GM21717 (cell line): Measurements from ENCODE around the gene ECM2.

Experiments used
- ATAC-seq: cut with Tn5 transposase; IDR thresholded peaks from one replicate; pipeline ENCODE4 v1.9.1; 2021; ENCODE audit warnings: mild to moderate bottlenecking, moderate library complexity; ENCODE audit not compliant: unreplicated experiment

ECM2 gene

DNA sequence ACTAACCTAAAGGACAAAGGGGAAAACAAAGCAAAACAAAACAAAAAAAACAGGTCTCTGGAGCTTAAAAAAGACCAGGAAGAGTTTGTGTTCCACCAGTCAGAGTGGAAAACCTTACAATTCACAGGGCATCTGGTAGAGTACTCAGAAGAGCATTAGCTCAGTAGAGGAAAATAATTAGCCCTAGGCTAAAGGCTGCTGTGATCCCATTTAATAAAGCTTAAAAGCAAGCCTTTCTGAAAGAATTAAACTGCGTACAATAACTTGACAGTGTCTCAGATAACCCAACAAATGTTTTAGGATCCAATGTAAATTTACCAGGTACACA is 7.3 kb downstream of the ECM2 start:
- ATAC-seq = no peak

DNA sequence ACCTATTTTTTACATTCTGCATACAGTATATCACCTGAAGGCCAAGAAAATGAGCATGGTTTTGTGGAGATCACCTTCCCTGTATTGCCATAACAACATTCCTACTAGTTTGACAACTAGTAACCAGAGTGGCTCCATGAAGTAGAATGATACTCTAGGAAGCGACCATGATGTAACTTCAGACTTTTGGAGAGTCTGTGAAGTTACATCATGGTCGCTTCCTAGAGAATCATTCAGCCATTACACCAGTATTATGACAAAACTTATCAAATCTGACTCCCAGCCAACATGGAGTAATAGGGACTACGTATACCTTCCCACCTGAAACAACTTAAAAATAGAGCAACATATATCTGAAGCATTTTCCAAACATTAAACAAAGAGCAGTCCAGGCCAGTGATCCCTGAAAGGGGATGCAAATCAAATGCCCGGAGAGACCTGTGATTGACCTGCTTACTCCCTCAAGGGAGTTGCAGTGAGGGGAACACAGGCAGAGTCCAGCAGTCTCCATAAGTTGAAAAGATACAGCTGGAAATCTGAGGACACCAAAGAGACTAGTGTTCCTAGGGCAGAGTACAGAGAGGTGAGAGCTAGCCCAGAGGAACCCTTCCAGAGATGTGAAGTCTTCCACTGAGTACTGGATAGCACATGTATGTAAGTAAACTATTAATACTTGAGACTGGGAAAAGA is 7.8 kb downstream of the ECM2 start:
- no peak for ATAC-seq

DNA sequence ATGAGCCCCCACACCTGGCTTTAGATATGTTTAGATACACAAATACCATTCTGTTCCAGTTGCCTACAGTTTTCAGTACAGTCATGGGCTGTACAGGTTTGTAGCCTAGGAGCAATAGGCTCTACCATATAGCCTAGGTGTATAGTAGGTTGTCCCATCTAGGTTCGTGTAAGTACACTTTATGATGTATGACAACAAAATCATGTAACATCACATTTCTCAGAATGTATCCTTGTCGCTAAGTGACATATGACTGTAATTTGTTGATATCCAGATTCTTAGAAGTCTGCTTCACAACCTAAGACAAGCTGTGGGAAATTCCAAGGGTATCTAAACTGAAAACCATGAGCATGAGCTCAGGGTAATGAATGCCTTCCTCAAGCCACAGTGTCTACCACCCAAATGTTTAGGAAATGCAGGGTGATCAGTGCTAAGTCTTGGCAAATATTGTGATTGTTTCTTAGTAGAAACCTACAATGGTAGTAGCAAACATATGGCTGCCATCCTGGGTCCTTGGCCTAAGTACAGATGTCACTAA is 8.4 kb downstream of the ECM2 start:
- no peak for ATAC-seq

DNA sequence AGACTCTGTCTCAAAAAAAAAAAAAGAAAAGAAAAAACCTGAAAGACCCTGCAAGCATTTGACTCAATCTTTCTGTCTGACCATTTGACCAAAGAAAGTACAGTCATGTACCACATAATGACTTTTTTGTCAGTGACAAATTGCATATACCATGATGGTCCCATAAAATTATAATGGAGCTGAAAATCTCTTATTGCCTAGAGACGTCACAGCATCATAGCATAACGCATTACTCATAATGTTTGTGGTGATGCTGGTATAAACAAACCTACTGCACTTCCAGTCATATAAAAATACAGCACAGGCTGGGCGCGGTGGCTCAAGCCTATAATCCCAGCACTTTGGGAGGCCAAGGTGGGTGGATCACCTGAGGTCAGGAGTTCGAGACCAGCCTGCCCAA is 10.5 kb downstream of the ECM2 start:
- ATAC-seq = no peak

DNA sequence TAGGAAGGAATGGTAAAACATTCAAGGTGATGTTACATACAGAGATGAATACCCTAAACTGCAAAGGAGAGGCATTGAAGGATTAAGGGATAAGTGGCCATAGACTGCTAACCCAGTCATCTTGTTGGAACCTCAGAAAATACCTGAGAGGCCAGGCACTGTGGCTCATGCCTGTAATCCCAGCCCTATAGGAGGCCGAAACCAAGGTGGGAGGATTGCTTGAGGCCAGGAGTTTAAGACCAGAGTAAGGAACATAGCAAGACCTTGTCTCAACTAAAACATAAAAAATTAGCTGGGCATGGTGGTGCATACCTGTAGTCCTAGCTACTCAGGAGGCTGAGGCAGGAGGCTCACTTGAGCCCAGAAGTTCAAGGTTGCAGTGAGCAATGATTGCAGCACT is 10.9 kb downstream of the ECM2 start:
- ATAC-seq = no peak

DNA sequence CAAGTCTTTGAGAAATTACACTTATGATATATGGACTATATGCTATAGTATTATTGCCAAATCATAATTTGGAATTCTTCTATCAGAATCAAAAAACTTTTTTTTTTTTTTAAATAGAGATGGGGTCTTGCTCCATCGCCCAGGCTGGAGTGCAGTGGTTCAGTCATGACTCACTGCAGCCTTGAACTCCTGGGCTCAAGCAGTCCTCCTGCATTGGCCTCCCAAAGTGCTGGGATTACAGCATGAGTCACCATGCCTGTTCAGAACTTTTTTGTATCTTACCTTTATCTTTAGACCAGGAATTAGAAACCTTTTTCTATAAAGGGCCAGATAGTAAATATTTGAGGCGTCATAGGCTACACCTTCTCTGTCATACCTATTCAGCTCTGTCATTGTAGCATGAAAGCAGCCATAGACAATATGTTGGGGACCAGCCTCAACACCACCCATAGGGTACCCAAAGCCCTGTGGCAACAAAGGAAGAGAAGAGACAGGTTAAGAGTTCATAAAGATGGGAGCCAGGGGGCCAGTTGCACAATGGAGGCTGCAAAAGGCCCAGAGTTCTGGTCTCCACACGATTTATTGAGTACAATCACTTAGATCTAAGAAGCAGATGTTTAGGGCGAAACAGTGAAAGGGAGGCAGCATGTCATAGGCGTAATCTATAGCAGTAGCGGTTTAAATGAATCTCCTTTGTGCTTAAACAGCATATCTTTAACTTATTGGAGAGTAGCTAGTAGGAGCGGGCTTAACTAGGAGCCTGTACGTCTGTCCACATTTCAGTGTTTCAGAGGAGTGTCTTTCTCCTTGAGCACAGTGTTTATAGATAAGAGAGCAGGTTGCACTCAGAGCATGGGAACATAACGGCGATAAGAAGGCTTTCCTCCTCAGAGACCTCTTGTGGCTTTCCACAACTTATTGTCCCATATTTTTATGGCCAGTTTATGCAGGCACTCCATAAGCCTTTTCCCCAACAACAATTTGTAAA is 12.5 kb downstream of the ECM2 start:
- no peak for ATAC-seq

DNA sequence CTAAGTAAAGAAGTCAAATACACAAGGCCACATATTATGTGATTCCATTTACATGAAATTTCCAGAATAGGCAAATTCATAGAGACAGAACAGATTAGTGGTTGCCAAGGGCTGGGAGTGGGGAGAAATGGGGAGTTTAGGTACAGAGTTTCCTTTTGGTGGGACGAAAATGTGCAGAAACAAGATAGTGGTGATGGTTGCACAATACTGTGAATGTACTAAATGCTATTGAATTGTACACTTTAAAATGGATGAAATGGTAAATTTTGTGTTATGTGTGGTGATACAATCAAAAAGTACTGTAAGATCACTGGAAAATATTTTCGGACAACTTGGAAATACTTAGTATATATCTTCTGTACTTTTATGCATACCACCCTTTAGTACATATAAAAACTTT is 15.0 kb downstream of the ECM2 start:
- no peak for ATAC-seq

DNA sequence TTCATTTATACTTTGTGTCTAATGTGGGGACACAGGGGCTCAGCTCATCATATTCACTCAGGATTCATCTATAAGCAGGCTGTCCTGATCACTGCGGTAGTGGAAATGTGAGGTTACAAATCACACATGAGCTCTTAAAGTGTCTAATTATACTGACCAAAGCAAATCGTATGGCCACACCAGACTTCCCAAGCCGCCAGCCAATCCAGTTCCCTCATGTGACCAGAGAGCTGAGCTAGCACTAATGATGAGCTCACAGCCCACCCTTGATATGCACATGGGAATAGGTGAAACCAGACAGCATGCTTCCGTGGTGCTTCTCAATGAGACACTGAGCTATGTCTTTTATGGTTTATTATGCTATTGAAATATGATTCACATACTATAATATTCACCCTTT is 17.6 kb downstream of the ECM2 start:
- ATAC-seq = no peak

DNA sequence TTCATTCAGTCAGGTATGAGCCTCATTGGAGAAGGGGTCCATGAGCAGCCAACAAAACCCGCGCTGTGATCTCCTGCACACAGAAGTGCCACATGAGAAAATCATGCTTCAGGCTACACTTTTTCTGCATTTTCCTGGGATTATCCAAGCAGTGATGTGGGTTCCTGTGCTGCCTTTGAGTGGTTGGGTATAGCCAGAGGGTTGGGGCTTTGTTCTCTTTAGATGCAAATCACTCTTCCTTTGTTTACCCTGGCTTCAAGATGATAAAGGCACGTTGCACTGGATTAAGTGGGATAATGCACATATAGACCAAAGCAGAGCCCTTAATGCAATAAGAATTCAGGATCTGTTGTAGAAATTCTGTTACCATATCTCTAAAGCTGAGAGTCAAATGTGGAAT is 18.7 kb downstream of the ECM2 start:
- no peak for ATAC-seq

DNA sequence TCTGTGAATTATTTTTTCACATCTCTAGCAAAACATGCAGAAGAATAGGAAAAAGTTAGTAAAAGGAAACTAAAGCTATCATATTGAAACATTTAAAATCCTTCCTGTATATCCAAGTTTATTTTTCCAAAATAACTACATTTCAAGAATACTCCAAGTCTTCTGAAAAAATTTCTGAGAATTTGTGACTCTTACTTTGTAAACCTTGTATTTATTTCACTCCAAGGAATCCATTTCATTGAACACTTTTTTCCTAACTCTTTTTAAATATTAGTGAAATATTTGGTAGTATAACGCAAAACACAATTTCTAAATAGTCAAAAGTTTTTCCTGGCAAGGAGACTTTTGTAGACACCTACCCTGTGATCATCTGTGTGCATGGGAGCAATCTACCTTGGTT is 19.3 kb downstream of the ECM2 start:
- ATAC-seq = no peak

DNA sequence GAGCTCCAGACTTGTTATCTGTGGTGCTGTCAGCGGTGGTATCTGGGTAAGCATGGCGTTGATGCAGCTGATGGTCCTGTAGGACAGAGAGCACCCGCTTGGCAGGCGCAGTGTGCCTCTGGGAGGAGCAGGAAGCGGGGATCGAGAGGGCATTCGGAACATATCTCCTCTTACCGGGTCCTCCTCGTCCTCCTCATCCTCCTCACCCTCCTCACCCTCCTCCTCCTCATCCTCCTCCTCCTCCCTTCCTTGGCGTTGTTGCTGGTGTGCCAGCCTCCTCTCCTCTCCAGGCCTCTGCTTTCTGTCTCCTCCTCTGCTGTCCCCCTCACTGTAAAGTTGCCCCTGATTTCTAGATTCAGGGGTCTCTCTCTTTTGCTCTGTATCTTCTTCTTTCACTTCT is 21.2 kb downstream of the ECM2 start:
- no peak for ATAC-seq

DNA sequence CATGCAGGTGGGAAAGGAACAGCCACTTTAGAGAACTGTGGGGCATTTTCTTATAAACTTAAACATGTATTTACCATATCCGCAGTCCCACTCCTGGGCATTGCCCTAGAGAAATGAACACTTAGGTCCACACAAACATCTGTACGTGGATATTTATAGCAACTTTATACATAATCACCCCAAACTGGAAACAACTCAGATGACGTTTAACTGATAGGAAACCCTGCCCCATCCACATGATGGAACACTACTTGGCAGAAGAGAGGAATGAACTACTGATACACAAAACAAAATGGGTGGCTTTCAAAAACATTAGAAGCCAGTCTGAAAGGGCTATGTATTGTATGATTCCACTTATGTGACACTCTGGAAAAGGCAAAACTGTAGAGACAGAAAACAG is 22.4 kb downstream of the ECM2 start:
- ATAC-seq = no peak

DNA sequence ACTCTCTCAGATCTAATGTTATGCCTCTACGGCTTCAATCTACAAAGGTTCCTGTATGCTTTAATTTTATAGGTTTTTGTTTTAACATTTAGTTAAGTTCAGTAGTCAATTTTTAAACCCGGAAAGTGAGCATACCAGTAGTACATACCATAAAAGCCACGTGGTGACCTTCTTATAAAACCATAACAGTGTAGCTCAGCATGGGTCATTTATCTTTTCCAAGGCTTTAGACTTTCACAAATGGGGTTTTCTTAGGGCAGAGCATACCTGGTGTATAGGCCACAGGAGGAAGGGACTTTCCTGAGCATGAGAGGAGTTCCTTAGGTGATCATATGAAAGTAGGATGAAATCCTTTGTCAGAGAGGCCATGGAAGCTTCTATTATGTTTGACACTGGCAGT is 23.2 kb downstream of the ECM2 start:
- ATAC-seq = no peak

DNA sequence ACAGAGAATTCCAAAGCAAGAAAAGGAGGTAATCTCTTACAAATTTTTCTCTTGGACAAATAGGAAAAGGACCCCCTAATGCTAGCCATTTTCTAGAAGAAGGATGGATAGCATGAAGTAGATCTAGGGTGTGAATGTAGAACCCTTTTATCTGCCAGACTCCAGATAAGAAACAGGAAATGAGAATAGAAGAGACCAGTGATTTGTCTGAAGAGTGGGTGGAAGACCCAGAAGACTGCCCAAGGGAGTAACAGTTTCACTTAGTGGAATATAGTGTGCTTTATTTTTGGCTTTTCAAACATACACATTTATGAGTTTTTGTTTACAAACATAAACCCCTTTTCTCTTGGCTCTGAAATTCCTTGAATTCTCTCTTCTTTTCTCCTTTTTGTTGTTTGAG is 25.0 kb downstream of the ECM2 start:
- ATAC-seq = no peak

DNA sequence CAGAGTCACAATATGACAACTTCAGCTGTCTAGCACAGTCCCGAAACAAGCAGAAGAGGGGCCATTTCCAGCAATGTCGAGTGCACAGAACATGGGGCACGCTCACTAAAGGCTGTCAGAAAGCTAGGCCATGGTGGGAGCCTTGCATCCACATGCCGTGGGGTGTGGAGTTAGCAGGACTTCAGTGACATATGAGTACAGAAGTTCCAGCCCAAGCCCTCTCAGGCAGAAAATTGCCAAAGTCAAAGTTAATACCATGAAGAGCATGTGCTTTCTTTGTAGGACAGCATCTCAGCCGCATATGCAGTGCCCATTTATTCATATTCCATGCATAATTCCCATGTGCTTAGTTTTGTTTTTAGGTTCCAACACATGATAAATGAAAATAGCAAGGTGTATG is 26.7 kb downstream of the ECM2 start:
- ATAC-seq = no peak

DNA sequence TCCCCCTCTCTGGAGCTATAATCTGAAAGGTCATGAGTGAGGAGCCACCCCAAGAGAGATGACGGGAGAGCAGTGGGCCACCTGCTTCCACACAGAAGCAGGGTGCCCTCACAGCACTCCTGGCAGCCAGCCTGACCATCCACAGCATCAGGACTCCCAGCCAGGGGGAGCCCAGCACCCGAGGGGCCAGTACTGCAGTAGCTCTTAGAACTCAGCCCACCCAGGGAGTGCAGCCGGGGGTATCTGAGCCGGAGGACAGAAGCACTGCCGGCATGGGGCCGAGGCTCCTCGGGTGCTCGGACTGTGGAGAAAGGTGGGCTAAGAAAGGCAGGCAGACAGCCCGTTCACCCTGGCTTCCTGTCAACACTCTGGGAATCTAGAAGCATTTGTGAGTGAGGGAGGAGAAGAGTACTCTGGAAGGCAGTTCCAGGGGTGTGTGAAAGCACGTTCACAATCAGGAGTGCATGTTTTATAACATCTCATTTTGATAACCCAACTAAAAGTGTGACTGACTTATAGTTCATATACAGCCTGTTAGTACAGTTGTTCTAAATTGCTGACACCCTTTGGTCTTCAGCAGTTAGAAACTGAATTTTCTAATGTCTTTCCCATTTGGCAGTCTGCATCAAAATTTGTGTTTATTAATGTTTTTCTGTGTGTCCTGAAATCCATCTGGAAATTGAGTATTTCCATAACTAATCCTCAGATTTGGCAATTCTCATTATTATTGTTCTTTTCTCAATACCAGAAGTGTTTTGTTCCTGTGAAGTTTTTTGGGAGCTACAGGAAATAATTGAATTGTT is 27.6 kb downstream of the ECM2 start:
- no peak for ATAC-seq

DNA sequence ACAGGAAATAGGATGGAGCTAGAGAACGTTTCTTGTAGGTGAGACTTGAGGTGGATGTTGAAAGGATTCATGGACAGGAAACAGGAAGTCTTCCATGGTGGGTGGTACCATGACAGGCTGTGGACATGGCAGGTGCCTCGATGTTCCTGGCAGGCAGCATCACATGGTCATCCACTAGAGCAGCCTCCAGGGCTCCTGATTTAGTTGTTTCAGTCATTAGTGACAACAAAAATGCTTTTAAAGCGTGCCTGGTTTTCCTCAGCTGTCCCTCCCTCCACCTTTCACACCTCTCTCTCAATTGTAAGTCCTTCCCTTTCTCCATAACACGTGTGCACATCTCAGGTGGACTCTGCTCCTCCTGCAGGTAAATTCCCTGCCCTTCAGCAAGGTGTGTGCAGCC is 28.3 kb downstream of the ECM2 start:
- no peak for ATAC-seq

DNA sequence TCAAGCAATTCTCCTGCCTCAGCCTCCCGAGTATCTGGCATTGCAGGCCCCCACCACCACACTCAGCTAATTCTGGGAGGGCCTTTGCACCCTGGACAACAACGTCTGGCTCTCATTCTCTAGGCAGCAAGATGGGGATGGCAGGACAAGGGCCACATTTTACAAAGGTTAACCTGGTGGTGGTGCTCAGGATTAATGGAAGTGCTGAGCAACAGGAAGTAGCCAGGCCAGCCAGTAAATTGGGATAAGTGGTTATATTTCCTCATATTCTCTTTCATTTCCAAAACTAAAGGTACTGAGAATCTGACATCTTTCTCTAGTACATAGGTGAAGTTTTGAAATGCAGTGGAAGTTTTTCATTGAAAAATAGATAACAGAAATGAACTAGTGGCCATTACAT is 28.8 kb downstream of the ECM2 start:
- no peak for ATAC-seq

DNA sequence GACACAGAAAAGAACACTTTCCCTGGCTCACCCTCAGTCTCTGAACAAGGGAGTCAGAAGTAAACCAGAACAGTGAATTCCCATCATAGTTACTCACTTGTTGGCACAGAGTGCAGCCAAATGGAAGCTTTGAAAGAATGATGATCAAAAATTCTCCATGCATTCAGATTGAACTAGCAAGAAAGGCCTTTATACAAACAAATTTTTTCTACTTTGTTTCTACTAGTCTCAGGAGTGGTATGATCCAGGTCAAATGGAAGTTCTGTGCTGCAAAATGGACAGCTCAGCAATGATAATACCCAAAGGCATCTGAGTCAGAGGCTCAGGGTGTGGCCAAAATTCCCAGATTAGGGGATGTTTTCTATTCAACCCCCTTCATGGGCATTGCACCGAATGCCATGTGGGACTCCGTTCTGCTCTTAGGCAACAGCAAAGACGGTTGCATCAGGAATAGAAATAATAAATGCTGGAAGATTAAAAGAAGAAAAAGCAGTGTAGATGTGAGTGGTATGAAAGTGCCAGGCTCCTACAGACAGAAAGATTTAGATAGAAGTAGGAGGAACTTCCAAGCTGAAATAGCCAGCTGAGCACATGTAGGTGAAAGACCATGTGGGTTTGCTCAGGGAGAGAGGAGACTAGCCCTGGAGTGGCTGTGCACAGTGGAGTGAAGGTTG is 29.5 kb downstream of the ECM2 start:
- ATAC-seq = no peak

DNA sequence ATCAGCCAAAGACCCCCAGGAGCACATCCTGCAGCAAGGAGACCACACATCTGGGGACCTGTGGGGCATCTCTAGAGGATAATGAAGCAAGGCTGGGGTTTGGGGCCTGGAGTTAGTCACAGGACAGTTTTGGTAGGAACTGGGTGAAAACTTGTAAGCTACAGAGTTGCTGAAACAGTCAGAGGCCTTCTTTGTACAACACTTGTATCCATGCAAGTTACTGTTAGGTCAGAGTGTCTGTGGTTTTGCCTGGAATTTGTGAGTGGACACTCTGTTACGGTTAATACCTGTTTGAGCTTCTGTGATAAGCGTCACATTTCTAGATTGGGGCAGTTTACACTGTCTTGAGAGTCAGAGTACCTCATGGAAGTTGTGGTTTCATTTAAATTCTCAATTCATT is 30.9 kb downstream of the ECM2 start:
- ATAC-seq = no peak

DNA sequence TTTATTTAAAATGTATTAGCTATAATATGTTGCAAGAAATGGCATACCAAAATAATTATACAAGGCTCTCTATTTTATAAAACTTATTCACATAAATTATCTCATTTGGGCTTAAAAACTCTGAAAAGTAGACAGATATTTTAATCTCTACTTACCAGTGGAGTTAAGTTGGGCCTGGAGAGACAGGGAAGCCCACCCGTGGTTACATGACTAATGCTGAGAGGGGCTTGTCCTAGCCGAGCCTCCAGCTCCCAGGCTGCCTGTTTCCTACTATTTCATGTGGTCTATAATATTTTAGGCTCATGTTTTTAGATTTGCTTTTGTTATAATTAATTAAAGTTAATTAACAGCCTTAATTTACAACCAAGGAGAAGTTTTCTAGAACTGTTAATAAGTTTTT is 32.6 kb downstream of the ECM2 start:
- no peak for ATAC-seq
